Retinal pigment epithelial cell (primary cell): ENCODE measurements around the gene GFY.
"Not testable (repeated sequence)": the region's sequence is repeated elsewhere in the genome, so short reads cannot be mapped to it uniquely, and the experiment has no call there.

Experiments
- DNase-seq: peaks from one replicate; pipeline ENCODE4 v3.0.0-alpha.2; 2010; ENCODE audit warnings: low read depth
- H3K4me3 ChIP-seq: 2 replicates; pipeline ENCODE4 v1.5.1; 2011; ENCODE audit warnings: mild to moderate bottlenecking, low read length, control low read depth, moderate library complexity
- CTCF ChIP-seq: conservative IDR thresholded peaks from 2 replicates; pipeline ENCODE4 v1.5.1; 2011; ENCODE audit warnings: low read depth, low read length, control low read depth, inconsistent platforms

The GFY gene

GRCh38 chr19:49469828-49470614 lies 44.8 kb downstream of the GFY start:
- no peak for DNase-seq
- H3K4me3 ChIP-seq = no peak overlapping the region
- TF ChIP-seq CTCF = no peak

- no peak overlapping the region for H3K4me3 ChIP-seq
- no peak for DNase-seq
- no peak for TF ChIP-seq CTCF
These were observed 45.4 kb downstream of the GFY start for GRCh38 chr19:49470615-49470978.

- TF ChIP-seq CTCF = no peak
- no peak overlapping the region for H3K4me3 ChIP-seq
- DNase-seq = no peak
These were observed 47.7 kb downstream of the GFY start for GRCh38 chr19:49472936-49473335.

- not testable (repeated sequence) for H3K4me3 ChIP-seq, DNase-seq
These were observed 48.3 kb downstream of the GFY start for GRCh38 chr19:49473501-49473867.

- peak; percentile 93 for TF ChIP-seq CTCF
- DNase-seq = no peak
- peak within 1 kb of the TSS; percentile 48 for H3K4me3 ChIP-seq
These were observed 48.8 kb downstream of the GFY start, which contains the start of gene FLT3LG for GRCh38 chr19:49473868-49474541. FLT3LG (plus strand) TSS chr19:49474215; CDS start chr19:49474640, 425 bp downstream.

- peak overlapping the region; percentile 48 for H3K4me3 ChIP-seq
- no peak for DNase-seq
- TF ChIP-seq CTCF = no peak
These were observed 49.3 kb downstream of the GFY start for GRCh38 chr19:49474542-49474924.

- no peak for TF ChIP-seq CTCF
- DNase-seq = no peak
- no peak overlapping the region for H3K4me3 ChIP-seq
These were observed 50.2 kb downstream of the GFY start for GRCh38 chr19:49475191-49475917.
